HG03139 (cell line): ENCODE data around the gene FTMT.
"Not testable (repeated sequence)": the region's sequence is repeated elsewhere in the genome, so short reads cannot be mapped to it uniquely, and the experiment has no call there.

Source experiments
- ATAC-seq: cut with Tn5 transposase; IDR thresholded peaks from one replicate; pipeline ENCODE4 v1.9.1; 2021; ENCODE audit not compliant: unreplicated experiment

Gene FTMT

DNA sequence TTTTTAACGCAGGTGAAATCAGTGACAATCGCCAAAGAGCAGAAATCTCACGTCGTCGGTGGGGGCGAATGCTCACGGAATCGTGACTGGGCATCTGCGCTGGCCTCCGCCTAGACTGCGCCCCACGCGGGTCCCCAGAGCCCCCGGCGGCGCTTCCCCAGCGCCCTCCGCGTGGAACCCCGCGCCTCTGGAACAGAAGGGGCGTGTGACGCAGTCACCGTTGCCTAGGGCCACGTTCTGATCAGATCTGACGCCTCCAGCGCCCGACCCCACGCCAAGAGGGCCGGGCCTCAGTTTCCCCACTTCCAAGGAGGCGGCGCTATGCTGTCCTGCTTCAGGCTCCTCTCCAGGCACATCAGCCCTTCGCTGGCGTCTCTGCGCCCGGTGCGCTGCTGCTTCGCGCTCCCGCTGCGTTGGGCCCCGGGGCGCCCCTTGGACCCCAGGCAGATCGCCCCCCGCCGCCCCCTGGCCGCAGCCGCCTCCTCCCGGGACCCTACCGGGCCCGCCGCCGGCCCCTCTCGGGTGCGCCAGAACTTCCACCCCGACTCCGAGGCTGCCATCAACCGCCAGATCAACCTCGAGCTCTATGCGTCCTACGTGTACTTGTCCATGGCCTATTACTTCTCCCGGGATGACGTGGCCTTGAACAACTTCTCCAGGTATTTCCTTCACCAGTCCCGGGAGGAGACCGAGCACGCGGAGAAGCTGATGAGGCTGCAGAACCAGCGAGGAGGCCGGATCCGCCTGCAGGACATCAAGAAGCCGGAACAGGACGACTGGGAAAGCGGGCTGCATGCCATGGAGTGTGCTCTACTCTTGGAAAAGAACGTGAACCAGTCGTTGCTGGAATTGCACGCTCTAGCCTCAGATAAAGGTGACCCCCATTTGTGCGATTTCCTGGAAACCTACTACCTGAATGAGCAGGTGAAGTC, at the start of gene FTMT:
TSS of gene FTMT (plus strand) at position 240 of the 932 bp plus-strand sequence. CDS start at position 322, 82 bp downstream.
- no peak for ATAC-seq

DNA sequence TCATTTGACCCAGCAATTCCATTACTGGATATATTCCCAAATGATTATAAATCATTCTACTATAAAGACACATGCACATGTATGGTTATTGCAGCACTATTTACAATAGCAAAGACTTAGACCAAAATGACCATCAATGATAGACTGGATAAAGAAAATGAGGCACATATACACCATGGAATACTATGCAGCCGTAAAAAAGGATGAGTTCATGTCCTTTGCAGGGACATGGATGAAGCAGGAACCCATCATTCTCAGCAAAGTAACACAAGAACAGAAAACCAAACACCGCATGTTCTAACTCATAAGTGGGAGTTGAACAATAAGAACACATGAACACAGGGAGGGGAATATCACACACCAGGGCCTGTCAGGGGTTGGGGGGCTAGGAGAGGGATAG, 46.4 kb upstream of the FTMT start:
- ATAC-seq: not testable (repeated sequence)

- no peak for ATAC-seq
Observed at GRCh38 chr5:121805911-121806310, 45.8 kb upstream of the FTMT start.

DNA sequence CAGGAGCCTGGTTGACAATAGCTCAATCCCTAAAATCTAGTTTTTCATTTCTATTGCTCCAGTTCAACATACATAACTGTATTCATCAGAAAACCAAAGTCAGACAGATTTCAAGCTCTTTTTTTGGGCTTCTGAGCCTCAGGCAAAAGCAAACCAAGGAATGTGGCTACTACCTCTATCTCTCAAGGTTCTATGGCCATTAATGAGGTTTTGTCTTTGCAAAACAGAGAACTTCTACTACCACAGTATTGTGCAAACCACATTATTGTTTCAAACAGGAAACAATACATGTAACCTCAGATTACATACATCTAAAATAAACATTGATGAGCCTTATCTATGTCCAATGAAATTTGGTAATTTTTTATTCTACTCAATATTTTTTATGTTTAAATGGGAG, 35.5 kb upstream of the FTMT start:
- no peak for ATAC-seq

DNA sequence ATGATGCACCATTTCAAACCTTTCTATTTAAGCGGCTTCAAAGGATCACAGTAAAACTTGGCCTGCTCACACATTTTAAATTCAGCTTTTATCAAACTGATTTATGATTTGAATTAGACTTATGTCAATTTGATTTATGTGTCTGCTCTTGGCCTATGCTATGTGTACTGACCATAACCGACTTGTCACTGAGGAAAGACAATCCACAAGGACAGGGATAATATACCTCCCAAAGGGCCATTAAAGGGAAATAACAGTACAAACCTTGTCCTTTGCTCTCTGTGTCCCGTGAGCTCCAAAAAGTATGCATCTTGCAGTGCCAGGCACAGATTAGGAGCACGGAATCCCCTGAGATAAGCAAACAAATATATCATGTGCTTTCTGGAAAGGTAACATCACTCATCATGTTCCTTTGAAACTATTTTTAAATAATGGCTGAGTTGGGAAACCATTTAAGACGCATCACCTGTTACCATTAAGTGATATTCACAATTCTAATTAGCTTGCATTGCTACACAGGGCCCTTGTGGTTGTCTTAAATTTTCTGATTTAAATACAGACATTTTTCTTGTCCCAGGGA, 31.9 kb upstream of the FTMT start:
- ATAC-seq: no peak

DNA sequence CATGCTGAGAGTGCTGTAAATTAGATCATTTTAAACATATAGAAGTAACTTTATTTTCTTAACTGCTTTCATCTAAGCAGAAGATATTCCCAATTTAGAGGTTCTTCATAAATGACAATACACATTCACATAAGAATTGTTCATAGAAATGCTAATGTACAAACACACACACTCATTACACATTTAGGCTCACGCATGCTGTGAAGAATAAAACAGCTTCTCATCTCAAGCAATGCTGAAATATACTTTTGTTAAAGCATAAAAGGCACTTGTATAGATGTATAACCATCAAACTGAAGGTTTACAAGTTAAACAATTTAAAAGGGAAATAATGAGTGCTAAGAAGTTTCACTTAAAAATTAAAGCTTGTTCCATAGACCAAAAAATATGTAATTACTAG, 18.1 kb upstream of the FTMT start:
- no peak for ATAC-seq

- ATAC-seq: no peak
Observed at GRCh38 chr5:121834021-121834420, 17.7 kb upstream of the FTMT start.

GRCh38 chr5:121841892-121842291, 9.8 kb upstream of the FTMT start:
- no peak for ATAC-seq

DNA sequence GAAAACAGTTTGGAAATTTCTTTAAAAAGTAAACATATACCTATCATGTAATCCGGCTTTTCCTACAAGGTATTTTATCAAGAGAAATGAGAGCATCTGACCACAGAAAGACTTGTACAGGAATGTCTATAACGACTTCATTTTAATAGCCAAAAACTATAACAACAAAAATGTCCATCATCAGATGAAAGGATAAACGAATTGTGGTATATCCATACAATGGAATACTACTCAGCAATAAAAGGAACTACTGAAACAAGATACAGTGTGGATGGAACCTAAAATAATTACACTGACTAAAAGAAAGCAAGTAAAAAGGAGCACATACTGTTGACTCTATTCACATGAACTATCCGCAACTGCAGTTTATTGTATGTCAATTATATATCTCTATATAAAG, 1.4 kb upstream of the FTMT start:
- ATAC-seq: no peak

GRCh38 chr5:121853850-121854249, 2.2 kb downstream of the FTMT start:
- ATAC-seq: no peak

DNA sequence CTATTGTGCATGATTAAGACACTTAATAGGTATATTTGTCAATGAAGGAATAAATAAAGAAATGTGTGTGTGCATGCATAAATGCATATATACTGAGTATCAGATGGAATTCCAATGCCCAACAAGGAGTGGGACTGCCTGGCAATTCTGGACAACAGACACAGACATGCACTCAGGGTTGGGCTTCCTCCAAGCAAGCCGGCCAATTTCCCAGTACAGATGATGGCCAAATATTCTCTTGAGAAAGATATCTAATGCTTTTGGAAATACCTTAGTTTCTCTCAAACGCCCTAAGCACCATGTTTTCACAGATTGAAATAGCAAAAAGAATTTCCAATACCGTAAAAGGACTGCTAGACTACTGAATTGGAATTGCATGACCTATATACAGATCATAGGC, 11.1 kb downstream of the FTMT start:
- ATAC-seq: no peak

GRCh38 chr5:121863753-121864285, 12.1 kb downstream of the FTMT start:
- ATAC-seq: no peak

DNA sequence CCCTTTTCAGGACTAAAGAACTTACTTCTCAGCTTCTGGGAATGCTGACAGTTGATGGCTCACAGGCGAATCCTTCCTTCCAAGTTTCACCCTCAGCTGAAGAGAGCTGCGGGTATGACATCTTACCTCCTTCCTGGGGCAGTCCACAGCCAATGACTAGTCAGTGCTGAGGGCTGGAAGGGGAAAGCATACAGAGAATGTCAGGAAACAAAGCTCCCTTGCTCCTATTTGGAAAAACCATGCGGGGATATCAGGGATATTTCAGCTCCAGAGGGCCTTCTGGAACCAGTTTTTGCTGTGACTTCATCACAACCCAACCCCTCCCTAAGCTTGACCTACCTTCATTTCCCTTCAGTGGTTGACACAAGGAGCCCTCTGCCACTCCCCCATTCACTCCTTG, 15.7 kb downstream of the FTMT start:
- no peak for ATAC-seq

DNA sequence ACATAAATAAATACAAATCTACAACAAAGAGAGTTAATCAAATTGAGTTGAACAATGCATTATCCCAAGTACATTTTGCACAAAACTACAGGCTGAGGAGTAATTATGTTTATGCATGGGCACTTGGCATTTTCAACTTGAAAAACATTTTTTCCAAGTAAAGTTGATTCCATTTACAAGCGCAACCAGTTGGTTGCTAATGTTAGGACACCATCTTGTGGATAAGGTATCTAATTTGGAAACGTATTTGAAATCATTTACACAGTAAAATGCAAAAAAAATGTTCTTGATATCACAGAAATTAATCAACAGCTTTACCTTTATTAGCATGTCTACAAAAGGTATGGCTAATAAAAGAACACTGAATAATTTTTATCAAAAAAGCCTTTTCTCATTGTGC, 18.8 kb downstream of the FTMT start:
- no peak for ATAC-seq

GRCh38 chr5:121872856-121873255, 21.2 kb downstream of the FTMT start:
- no peak for ATAC-seq

GRCh38 chr5:121873409-121873808, 21.7 kb downstream of the FTMT start:
- ATAC-seq: no peak

GRCh38 chr5:121885630-121886029, 33.9 kb downstream of the FTMT start:
- no peak for ATAC-seq

GRCh38 chr5:121887727-121888126, 36.0 kb downstream of the FTMT start:
- ATAC-seq: no peak

DNA sequence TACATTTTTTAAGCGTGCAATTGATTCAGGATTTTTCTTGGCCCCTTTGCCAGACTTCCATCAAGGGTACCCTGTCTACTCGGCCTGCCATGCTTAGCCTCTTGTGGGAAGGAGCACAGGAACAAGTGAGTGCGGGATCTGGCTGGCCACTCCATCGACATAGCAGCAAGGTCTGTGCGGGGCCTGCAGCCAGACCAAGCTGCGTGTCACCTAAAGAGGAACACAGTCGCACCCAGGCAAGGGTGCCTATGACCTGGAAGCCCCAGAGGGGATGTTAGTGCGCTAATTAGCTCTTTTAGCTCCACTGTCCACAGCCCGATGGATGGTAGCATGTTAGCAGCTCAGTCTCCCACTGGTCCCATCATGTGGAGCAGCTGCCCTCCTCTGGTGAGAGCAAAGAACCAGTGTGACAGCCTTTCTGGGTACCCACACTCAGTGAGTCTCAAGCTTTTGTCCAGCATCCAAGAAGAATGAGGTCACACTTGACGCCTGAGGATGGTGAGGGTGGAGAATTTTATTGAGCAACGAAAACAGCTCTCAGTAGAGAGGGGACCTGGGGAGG, 38.7 kb downstream of the FTMT start:
- no peak for ATAC-seq

GRCh38 chr5:121897341-121897740, 45.7 kb downstream of the FTMT start:
- ATAC-seq: no peak

DNA sequence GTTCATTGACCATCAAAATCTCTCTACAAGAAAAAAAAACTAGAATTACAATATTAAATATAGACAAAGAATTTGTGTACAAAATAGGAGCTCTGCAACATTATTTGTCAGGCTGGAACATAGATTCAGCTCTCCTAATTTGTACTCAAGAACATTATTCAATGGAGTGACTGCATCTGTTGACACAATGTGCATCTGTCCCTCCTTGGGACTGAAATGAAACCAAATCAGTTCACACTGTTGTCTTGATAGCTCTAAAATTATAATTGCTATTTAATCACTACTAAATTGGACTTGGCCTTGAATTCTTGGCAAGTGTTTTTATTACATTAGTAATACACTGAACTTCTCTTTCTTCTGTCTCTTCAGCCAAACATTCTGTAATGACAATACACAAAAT, 47.7 kb downstream of the FTMT start:
- no peak for ATAC-seq
